Activated naive CD4-positive, alpha-beta T cell treated with anti-CD3 and anti-CD28 coated beads, Interleukin-2, amount 50 U/mL, for 16 hours (primary cell): Measurements from ENCODE around the gene PCLO.
"Not testable (repeated sequence)": the region's sequence is repeated elsewhere in the genome, so short reads cannot be mapped to it uniquely, and the experiment has no call there.

Experiments
- DNase-seq: peaks from one replicate; pipeline ENCODE4 v3.0.0-alpha.2; 2020

The PCLO gene

GRCh38 chr7:82715344-82715743 is 447.3 kb downstream of the PCLO start:
- DNase-seq = no peak

- DNase-seq = no peak
Measured at GRCh38 chr7:82714883-82715282, 447.8 kb downstream of the PCLO start.

GRCh38 chr7:82713506-82713905 is 449.2 kb downstream of the PCLO start:
- no peak for DNase-seq

GRCh38 chr7:82706344-82706743 is 456.3 kb downstream of the PCLO start:
- not testable (repeated sequence) for DNase-seq

GRCh38 chr7:82705517-82706260 is 457.0 kb downstream of the PCLO start:
- no peak for DNase-seq

- no peak for DNase-seq
Measured at GRCh38 chr7:82704121-82704520, 458.6 kb downstream of the PCLO start.
